ENCODE measurements around the gene SLC6A6. TPM values are rescaled to one million over a fixed set of nuclear protein-coding genes. Genes with fewer than 3 reads are reported as not detected.

SLC6A6 gene
- polyA plus RNA-seq, 1 of the 3 experiments (the other 2 are of a cell fraction), result 19.1 TPM

- 91% methylated on average over 6 of the region's 14 CpGs for WGBS (ENCODE audit: low lambda C conversion rate)
Observed at GRCh38 chr3:14422016-14422963, 19.9 kb downstream of the SLC6A6 start.

DNA sequence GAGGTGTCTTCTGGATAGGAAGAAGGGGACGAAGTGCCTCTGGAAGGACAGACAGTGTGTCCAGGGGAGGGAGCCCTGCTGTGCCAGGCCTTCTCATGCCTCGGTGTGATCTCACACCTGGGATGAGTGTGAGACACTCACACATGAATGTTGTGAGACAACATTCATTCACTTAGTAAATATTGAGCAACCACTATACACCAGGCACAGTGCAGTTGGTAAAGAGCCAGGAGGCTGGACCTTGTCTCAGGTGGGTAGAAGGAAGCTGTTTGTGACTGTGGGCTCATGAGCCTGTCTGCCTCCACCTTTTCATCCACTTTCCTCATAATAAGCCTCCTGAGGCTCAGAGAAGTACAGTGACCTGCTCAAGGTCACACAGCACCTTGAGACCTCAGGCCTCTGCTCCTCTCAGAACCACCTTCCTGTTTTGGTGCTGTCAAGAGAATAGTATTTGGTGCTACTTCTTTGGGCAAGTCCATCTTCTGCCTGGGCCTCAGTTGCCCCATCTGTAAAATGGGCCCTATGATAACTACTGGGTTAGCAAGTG lies 20.9 kb downstream of the SLC6A6 start:
- Histone ChIP-seq H4K20me1 (ENCODE audit: insufficient read depth) (peaks cover 3% of the 10 kb centered on the region; the same call in 1 of the 2 replicates), H3K27me3 (ENCODE audit: insufficient read depth) (no peaks in the 10 kb centered on the region), H3K4me2 (no peak overlapping the region), H3F3A (replicated peaks; ENCODE audit: insufficient read depth) (no peaks in the 10 kb centered on the region), H3K4me3 (ENCODE audit: low read depth in 2 of 2, low read length in 1 of 2) (no peak overlapping the region), H3K4me1 (ENCODE audit: control insufficient read depth in 1 of 2, insufficient read depth in 2 of 2, low read depth in 1 of 2, low read length in 1 of 2) (peaks cover 13 to 20% of the 10 kb centered on the region in 2 experiments; a peak in 3 of 4 replicates), H3K79me2 (ENCODE audit: insufficient read depth) (peaks cover 42% of the 10 kb centered on the region), H3K36me3 (replicated peaks in 1 of 2; ENCODE audit: control insufficient read depth in 1 of 2, insufficient read depth in 2 of 2, low read length in 1 of 2) (peaks cover 6 to 17% of the 10 kb centered on the region in 2 experiments), H2AFZ (ENCODE audit: low read depth) (no peak overlapping the region), H3K9me2 (no peaks in the 10 kb centered on the region), H3K9me3 (no peaks in the 10 kb centered on the region), H3K9ac (no peak overlapping the region), H3K27ac (ENCODE audit: low read depth in 2 of 2, low read length in 1 of 2) (no peak overlapping the region)
- 88% methylated on average over 2 of the region's 2 CpGs for WGBS (ENCODE audit: low lambda C conversion rate)
- ChIA-PET POLR2A (no interaction called here), CTCF (interaction anchor here (1.0 kb wide), 1 partner anchor 45 kb away, joined by 3 read pairs; no protein-coding TSS in a partner anchor)
- no peak for DNase-seq
- TF ChIP-seq, protein P1, sequence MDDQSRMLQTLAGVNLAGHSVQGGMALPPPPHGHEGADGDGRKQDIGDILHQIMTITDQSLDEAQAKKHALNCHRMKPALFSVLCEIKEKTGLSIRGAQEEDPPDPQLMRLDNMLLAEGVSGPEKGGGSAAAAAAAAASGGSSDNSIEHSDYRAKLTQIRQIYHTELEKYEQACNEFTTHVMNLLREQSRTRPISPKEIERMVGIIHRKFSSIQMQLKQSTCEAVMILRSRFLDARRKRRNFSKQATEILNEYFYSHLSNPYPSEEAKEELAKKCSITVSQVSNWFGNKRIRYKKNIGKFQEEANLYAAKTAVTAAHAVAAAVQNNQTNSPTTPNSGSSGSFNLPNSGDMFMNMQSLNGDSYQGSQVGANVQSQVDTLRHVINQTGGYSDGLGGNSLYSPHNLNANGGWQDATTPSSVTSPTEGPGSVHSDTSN (IDR thresholded peaks at IDR 0.05), result no peak
- no peak for TF ChIP-seq RCOR1 (IDR thresholded peaks at IDR 0.05; ENCODE audit: low read length)
- no peak for TF ChIP-seq TEAD4 (IDR thresholded peaks at IDR 0.05; ENCODE audit: borderline replicate concordance, insufficient read depth)
- TF ChIP-seq MEF2A (IDR thresholded peaks at IDR 0.05; ENCODE audit: borderline replicate concordance, low read depth), result no peak
- no peak for TF ChIP-seq ZBTB33 (IDR thresholded peaks at IDR 0.05; ENCODE audit: borderline replicate concordance, low read depth)
- no peak for TF ChIP-seq MXI1 (IDR thresholded peaks at IDR 0.05; ENCODE audit: low read depth, low read length)
- no peak for TF ChIP-seq NRF1 (IDR thresholded peaks at IDR 0.05; ENCODE audit: low read depth, low read length)
- TF ChIP-seq GABPA (IDR thresholded peaks at IDR 0.05; ENCODE audit: low read depth), result no peak
- no peak for TF ChIP-seq GATA2 (CRISPR knock-in tag; IDR thresholded peaks at IDR 0.05)
- no peak for TF ChIP-seq SMC3 (IDR thresholded peaks at IDR 0.05; ENCODE audit: low read depth, low read length)
- no peak for TF ChIP-seq EZH2phosphoT487 (IDR thresholded peaks at IDR 0.05; ENCODE audit: borderline replicate concordance, low read depth)
- no peak for TF ChIP-seq RFX5 (IDR thresholded peaks at IDR 0.05; ENCODE audit: low read length)
- no peak for TF ChIP-seq ELF1 (IDR thresholded peaks at IDR 0.05)
- TF ChIP-seq RXRA (IDR thresholded peaks at IDR 0.05; ENCODE audit: borderline replicate concordance, low read depth), result no peak

More at GRCh38 chr3:14422016-14422963, 19.9 kb downstream of the SLC6A6 start:
- Histone ChIP-seq H3K4me1 (ENCODE audit: control insufficient read depth in 1 of 2, insufficient read depth in 2 of 2, low read depth in 1 of 2, low read length in 1 of 2) (peaks cover 11 to 13% of the 10 kb centered on the region in 2 experiments; a peak in 3 of 4 replicates), H3K4me3 (ENCODE audit: low read depth in 2 of 2, low read length in 1 of 2) (no peak overlapping the region), H3K9ac (no peak overlapping the region), H3K27ac (ENCODE audit: low read depth in 2 of 2, low read length in 1 of 2) (no peak overlapping the region), H2AFZ (ENCODE audit: low read depth) (no peak overlapping the region), H3F3A (replicated peaks; ENCODE audit: insufficient read depth) (no peaks in the 10 kb centered on the region), H3K27me3 (ENCODE audit: insufficient read depth) (no peaks in the 10 kb centered on the region), H4K20me1 (ENCODE audit: insufficient read depth) (peaks cover 3% of the 10 kb centered on the region; the same call in 1 of the 2 replicates), H3K36me3 (replicated peaks in 1 of 2; ENCODE audit: control insufficient read depth in 1 of 2, insufficient read depth in 2 of 2, low read length in 1 of 2) (peaks cover 13 to 23% of the 10 kb centered on the region in 2 experiments), H3K79me2 (ENCODE audit: insufficient read depth) (peaks cover 46% of the 10 kb centered on the region), H3K9me3 (no peaks in the 10 kb centered on the region), H3K9me2 (no peaks in the 10 kb centered on the region), H3K4me2 (no peak overlapping the region)
- no peak for DNase-seq
- ChIA-PET POLR2A (no interaction called here), CTCF (interaction anchor here (1.1 kb wide), 1 partner anchor 40 kb away, joined by 3 read pairs; no protein-coding TSS in a partner anchor)
- TF ChIP-seq MEF2A (IDR thresholded peaks at IDR 0.05; ENCODE audit: borderline replicate concordance, low read depth) (no peak), RXRA (IDR thresholded peaks at IDR 0.05; ENCODE audit: borderline replicate concordance, low read depth) (no peak), FOSL2 (IDR thresholded peaks at IDR 0.05; ENCODE audit: borderline replicate concordance, low read depth) (no peak), RCOR1 (IDR thresholded peaks at IDR 0.05; ENCODE audit: low read length) (no peak), SMC3 (IDR thresholded peaks at IDR 0.05; ENCODE audit: low read depth, low read length) (no peak), TAF1 (IDR thresholded peaks at IDR 0.05; ENCODE audit: borderline replicate concordance, low read depth, low read length) (no peak), IRF3 (IDR thresholded peaks at IDR 0.05; ENCODE audit: low read depth, low read length) (no peak), NRF1 (IDR thresholded peaks at IDR 0.05; ENCODE audit: low read depth, low read length) (no peak), TEAD4 (IDR thresholded peaks at IDR 0.05; ENCODE audit: borderline replicate concordance, insufficient read depth) (no peak), FOXJ3 (CRISPR knock-in tag; IDR thresholded peaks at IDR 0.05) (no peak)

Data from SK-N-SH (cell line).